ENCODE data around the gene MZF1.

Gene MZF1

DNA sequence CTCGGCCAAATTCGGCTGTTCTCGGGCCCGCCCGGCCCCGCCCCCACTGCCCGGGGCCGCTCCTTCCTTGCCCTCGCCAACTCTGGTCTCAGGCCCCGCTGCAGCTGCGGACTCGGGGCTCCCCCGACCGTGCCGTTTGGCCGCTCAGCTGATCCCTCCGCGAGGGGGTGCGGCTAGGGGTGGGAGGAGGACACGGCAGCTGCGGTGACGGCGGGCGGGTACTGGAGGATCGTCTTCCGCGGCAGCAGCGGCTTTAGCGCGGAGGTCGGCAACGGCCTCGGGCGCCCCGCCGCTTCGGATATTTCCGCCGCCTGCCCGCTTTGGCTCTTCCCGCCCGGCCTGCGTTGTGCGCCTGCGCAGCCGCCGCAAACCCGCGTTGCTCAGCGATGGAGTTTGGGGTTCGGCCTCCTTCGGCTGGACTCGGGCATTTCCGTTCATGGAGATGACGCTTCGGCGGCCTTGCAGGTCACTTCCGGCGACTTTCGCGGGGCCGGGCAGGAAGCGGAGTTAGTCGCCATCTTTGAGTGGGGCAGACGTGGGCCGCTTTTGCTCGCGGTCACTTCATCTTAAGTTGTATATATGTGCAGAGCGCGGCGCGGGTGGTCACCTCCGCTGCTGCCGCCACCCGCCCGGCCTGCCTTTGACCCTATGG lies 14.4 kb downstream of the MZF1 start:
- no peaks in the 10 kb centered on the region for H3K4me1 ChIP-seq (ENCODE audit: insufficient read depth, low read length)
- H3K9ac ChIP-seq (ENCODE audit: low read depth, low read length): peak overlapping the region; percentile 99
- H3K36me3 ChIP-seq (ENCODE audit: insufficient read depth, low read length): peaks cover 11% of the 10 kb centered on the region
- H3K9me3 ChIP-seq (ENCODE audit: insufficient read depth, low read depth, low read length): no peaks in the 10 kb centered on the region
- H3K27me3 ChIP-seq (ENCODE audit: insufficient read depth, low read length): peaks cover 27% of the 10 kb centered on the region
- peak overlapping the region; percentile 66 for H3K4me3 ChIP-seq (ENCODE audit: low read length)
- H3K27ac ChIP-seq (ENCODE audit: low read depth, low read length): peak overlapping the region; percentile 100
- under 1% methylated on average over 76 of the region's 76 CpGs for WGBS

DNA sequence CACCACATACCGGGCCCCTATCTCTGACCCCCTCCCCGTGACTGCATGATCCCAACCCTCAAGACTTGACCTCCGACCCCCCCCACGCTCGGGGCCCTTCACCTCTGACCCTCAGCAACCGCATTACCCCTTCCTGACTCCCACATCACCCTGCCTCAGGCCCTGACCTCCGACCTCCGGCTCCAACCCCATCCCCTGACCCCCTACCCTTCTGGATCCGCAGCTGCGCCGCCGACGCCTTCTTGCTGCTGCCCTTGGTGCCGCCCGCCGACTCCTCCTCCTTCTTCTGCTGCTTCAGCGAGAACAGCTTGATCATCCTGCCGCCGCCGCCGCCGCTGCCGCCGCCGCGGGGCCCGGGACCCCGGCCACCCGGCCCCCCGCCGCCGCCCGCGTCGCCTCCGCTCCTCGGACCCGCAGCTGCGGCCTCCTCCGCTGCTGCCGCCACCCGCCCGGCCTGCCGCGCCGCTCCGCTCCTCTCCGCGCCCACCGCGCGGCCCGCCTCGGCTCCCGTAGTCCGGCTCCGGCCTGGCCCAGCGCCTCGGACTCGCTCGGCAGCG lies 15.0 kb downstream of the MZF1 start, which contains the start of gene UBE2M:
Gene UBE2M, minus strand, starts transcription at position 546 of the 557 bp plus-strand sequence. Its CDS starts 230 bp downstream, at position 316.
- Histone ChIP-seq H3K4me1 (ENCODE audit: insufficient read depth, low read length) (no peaks in the 10 kb centered on the region), H3K27ac (ENCODE audit: low read depth, low read length) (peak within 1 kb of the TSS; percentile 100), H3K9me3 (ENCODE audit: insufficient read depth, low read depth, low read length) (no peaks in the 10 kb centered on the region), H3K9ac (ENCODE audit: low read depth, low read length) (peak within 1 kb of the TSS; percentile 99), H3K4me3 (ENCODE audit: low read length) (peak within 1 kb of the TSS; percentile 66), H3K27me3 (ENCODE audit: insufficient read depth, low read length) (peaks cover 21% of the 10 kb centered on the region), H3K36me3 (ENCODE audit: insufficient read depth, low read length) (peaks cover 11% of the 10 kb centered on the region)
- under 1% methylated on average over 62 of the region's 62 CpGs for WGBS

DNA sequence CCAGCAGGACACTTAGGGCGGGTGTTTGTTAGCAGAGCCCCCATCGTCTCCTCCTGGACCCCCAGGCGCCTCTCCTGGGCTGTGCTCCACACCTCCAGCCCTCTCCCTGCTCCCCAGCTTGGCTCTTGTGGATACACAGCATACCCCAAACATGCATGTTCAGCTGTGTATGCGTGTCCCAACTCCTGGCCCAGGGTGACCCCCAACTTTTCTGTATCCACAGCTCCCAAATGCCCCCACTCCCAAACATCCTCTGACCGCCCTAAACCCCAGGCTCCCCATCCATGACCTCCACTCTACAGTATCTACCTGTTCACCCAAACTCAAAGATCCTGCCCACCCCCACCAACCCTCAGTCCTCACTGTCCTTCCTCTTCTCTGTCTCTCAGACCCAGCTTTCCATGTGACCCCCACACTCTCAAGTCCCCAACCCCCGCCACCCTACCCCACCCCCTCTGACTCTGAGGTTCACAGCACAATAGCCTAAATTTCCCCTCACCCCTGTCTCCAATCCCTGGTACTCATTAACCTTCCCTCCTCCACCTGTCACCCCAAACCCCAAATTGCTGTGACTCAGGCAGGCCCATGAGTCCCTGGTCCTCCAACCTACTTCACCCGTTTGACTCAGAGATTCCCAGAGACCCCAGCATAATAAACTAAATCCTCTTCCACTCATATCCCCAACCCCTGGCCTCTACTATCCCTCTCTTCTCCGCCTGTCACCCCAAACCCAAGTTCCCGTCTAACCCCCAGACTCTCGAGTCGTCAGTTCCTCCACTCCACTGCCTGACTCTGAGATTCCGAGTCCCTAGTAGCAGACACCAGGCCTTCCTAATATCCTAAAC lies 15.7 kb downstream of the MZF1 start:
- Histone ChIP-seq H3K27me3 (ENCODE audit: insufficient read depth, low read length) (peaks cover 14% of the 10 kb centered on the region), H3K4me1 (ENCODE audit: insufficient read depth, low read length) (no peaks in the 10 kb centered on the region), H3K36me3 (ENCODE audit: insufficient read depth, low read length) (peaks cover 14% of the 10 kb centered on the region), H3K4me3 (ENCODE audit: low read length) (peak overlapping the region; percentile 66), H3K9ac (ENCODE audit: low read depth, low read length) (peak overlapping the region; percentile 99), H3K27ac (ENCODE audit: low read depth, low read length) (peak overlapping the region; percentile 32; the same call in 1 of the 2 replicates), H3K9me3 (ENCODE audit: insufficient read depth, low read depth, low read length) (no peaks in the 10 kb centered on the region)
- WGBS: 43% methylated on average over 12 of the region's 12 CpGs

DNA sequence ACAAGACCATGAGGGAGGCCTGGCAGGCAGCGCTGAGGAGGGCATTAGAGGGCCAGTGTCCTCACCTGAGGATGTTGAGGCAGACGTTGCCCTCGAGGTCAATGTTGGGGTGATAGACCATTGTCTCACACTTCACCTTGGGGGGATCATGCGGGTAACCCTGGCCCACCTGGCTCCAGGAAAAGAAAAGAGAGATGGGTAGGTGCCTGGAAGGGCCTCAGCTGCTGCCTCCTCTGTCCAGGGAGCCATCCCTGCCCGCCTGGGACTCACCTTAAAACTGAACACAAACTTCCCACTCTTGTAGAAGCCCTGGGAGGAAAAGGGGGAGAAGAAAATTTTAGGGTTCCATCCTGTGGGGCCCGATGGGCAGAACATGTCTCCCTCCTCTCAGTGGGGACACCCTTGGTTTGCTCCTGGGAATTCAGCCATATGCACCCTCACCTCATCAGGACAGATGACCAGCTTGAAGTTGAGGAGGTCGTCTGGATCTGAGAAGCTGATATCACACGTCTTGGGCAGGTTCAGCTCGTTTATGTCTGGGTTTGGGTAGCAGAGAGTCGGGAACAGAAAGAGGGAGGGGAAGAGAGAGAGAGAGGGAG lies 16.4 kb downstream of the MZF1 start:
- H3K9ac ChIP-seq (ENCODE audit: low read depth, low read length): peak overlapping the region; percentile 99; the same call in 1 of the 2 replicates
- peak overlapping the region; percentile 66 for H3K4me3 ChIP-seq (ENCODE audit: low read length)
- H3K27ac ChIP-seq (ENCODE audit: low read depth, low read length): no peak overlapping the region
- peaks cover 22% of the 10 kb centered on the region for H3K36me3 ChIP-seq (ENCODE audit: insufficient read depth, low read length)
- H3K9me3 ChIP-seq (ENCODE audit: insufficient read depth, low read depth, low read length): no peaks in the 10 kb centered on the region
- H3K4me1 ChIP-seq (ENCODE audit: insufficient read depth, low read length): no peaks in the 10 kb centered on the region
- 90% methylated on average over 10 of the region's 10 CpGs for WGBS
- peaks cover 7% of the 10 kb centered on the region for H3K27me3 ChIP-seq (ENCODE audit: insufficient read depth, low read length)

DNA sequence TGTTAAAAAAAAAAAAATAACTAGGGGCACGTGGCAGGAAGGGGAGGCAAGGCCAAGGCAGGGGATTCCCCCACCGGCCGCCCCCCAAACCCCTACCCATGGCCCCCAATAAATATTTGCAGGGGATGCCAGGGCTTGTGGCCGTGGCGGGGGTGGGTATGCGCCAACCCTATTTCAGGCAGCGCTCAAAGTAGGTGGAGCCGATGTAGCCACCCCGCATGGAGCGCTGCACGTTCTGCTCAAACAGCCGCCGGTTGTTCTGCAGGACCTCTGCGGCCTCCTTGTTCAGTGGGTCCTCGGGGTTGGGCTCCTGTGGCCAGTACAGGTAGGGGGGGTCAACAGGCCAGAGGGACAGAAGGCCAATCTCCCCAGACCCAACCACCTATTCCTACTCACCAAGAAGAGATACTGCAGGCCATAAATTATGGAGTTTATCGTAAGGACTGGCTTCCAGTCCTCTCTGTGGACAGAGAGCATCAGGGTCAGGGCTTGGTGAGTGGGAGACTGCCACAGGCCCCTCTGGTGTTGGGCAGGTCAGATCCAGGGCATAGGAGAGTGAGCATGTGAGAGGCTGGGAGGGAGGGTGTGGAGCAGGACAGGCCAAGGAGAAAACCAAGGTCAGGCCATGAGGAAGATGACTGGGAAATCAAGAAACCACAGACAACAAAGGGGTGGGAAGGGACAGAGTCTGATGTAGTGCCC lies 17.1 kb downstream of the MZF1 start:
- Histone ChIP-seq H3K27me3 (ENCODE audit: insufficient read depth, low read length) (0 out of 2 replicates have a peak, but pooled peaks cover under 1% of the 10 kb centered on the region), H3K4me3 (ENCODE audit: low read length) (no peak overlapping the region), H3K9me3 (ENCODE audit: insufficient read depth, low read depth, low read length) (no peaks in the 10 kb centered on the region), H3K27ac (ENCODE audit: low read depth, low read length) (no peak overlapping the region), H3K9ac (ENCODE audit: low read depth, low read length) (no peak overlapping the region), H3K4me1 (ENCODE audit: insufficient read depth, low read length) (no peaks in the 10 kb centered on the region), H3K36me3 (ENCODE audit: insufficient read depth, low read length) (peaks cover 28% of the 10 kb centered on the region)
- WGBS: 96% methylated on average over 16 of the region's 16 CpGs

DNA sequence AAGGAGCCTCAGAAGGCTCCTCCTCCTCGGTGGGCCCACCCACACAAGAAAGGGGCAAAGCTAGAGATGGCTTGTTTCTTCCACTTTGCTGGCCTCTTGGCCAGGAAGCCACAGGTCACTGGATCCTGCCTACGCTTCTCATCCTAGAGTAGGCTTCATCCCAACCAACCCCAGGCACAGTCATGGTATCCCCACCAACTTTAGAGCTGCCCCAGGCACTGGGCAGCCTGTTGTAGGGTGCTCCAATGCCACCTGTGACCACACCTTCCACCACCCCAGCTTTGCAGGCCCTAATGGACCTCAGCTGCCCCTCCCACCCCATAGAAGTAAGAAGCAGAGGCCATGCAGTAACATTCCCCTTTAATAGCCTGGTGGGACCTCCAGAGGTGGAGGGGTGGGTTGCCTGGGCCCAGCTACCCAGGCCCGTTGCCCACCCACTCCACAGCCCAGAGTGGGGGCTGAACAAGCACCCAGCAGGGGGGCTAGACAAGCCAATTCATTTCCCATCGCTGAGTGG lies 17.7 kb downstream of the MZF1 start:
- Histone ChIP-seq H3K9me3 (ENCODE audit: insufficient read depth, low read depth, low read length) (no peaks in the 10 kb centered on the region), H3K4me3 (ENCODE audit: low read length) (peak overlapping the region; percentile 78), H3K36me3 (ENCODE audit: insufficient read depth, low read length) (peaks cover 35% of the 10 kb centered on the region), H3K27ac (ENCODE audit: low read depth, low read length) (peak overlapping the region; percentile 95), H3K27me3 (ENCODE audit: insufficient read depth, low read length) (no peaks in the 10 kb centered on the region), H3K4me1 (ENCODE audit: insufficient read depth, low read length) (no peaks in the 10 kb centered on the region), H3K9ac (ENCODE audit: low read depth, low read length) (peak overlapping the region; percentile 62)
- WGBS: 75% methylated on average over 4 of the region's 4 CpGs

DNA sequence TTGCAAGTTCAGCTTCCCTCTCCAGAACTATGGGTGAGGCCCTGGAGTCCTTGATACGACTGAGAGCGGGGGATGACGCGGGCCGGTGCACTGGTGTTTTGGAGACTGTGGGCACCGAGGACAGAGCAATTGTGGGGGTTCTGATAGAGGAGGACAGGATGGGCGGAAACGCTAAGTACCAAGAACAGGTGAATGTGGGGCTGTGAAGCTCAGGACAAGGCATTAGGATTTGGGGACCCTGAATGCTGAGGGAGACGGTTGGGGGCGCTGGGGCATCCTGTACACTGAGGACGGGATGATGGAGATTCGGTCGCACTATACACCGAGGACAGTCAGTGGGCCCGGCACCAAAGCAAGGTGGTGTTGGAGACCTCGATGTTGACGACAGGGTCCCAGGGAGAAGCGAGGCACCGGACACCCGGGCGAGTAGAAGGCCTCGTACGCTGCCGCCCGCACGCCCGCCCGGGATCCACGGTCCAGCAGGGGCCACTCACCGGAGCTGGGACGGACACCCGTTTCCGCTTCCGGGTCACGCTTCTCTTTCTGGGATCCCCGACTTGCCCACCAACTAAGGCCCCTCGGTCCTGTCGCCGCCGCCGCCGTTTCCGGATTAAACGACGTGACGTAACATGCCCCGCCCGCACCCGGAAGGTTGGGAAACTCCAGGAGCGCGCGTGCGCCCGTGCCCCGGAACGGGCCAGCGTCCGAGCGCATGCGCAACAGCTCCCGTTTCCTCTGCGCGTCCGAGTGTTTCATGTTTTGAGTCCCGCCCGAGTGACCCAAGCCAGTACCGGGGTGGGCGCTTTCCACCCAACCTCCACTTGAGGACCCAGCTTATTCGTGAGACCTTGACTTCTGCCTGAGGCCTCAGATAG lies 18.4 kb downstream of the MZF1 start, which contains the start of gene CHMP2A:
Gene CHMP2A, minus strand, starts transcription at position 612 of the 875 bp plus-strand sequence. CDS start 893 bp downstream, outside the sequence.
- H3K9ac ChIP-seq (ENCODE audit: low read depth, low read length): peak within 1 kb of the TSS; percentile 84
- no peaks in the 10 kb centered on the region for H3K9me3 ChIP-seq (ENCODE audit: insufficient read depth, low read depth, low read length)
- peak within 1 kb of the TSS; percentile 78 for H3K4me3 ChIP-seq (ENCODE audit: low read length)
- 2% methylated on average over 69 of the region's 69 CpGs for WGBS
- peaks cover 42% of the 10 kb centered on the region for H3K36me3 ChIP-seq (ENCODE audit: insufficient read depth, low read length)
- H3K4me1 ChIP-seq (ENCODE audit: insufficient read depth, low read length): no peaks in the 10 kb centered on the region
- no peaks in the 10 kb centered on the region for H3K27me3 ChIP-seq (ENCODE audit: insufficient read depth, low read length)
- H3K27ac ChIP-seq (ENCODE audit: low read depth, low read length): peak within 1 kb of the TSS; percentile 95

DNA sequence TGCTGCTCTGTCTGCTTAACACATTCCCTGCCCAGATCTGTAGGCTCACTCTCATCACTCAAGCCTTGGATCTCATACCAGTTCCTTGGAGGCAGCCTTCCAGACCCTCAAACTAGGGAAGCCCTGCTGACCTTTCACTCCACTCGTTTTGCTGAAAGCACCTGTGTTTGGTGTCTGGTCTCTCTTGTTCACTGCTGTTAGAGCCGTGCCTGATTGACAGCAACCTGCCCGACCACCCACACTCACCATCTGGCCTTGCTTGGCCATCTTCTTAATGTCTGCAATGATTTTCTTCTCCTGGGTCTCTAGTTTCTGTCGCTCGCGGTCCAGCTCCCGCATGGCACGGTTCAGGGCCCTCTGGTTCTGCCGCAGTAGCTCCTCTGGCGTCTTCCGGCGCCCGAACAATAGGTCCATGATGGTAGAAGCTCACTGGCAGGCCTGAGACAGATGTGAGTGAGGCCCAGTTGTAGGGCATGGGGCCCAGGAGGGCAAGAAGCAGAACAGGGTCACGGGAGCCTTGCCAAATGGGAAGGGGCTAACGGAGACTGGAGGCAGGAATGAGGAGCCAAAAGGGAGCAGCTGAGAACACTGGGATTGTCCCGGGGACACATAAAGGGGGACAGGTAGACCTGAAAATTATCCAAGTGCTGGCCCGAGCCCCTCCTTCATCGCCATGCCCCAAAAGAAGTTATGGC lies 19.2 kb downstream of the MZF1 start:
- WGBS: 73% methylated on average over 18 of the region's 18 CpGs
- Histone ChIP-seq H3K4me3 (ENCODE audit: low read length) (peak overlapping the region; percentile 78), H3K4me1 (ENCODE audit: insufficient read depth, low read length) (no peaks in the 10 kb centered on the region), H3K27ac (ENCODE audit: low read depth, low read length) (peak overlapping the region; percentile 79), H3K36me3 (ENCODE audit: insufficient read depth, low read length) (peaks cover 49% of the 10 kb centered on the region), H3K27me3 (ENCODE audit: insufficient read depth, low read length) (no peaks in the 10 kb centered on the region), H3K9ac (ENCODE audit: low read depth, low read length) (peak overlapping the region; percentile 84), H3K9me3 (ENCODE audit: insufficient read depth, low read depth, low read length) (no peaks in the 10 kb centered on the region)

DNA sequence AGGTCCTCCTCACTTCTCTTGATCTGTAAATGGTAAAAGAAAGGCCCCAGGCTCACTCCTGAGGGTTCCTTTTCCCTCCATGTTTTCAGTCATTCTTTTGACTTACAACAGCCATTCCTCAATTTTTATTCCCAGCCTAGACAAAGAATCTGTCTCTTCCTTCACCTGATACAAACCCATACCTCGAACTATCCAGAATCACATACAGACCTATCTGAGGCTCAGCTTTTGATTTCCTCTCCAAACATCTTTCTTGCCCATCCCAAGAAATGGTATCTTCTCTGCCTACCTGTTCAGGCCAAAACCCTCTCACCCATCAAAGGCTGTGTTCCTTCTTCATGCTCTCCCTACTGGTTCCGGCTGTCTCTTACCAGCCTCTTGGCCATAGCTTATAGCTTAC lies 20.5 kb downstream of the MZF1 start:
- Histone ChIP-seq H3K27ac (ENCODE audit: low read depth, low read length) (no peak overlapping the region), H3K27me3 (ENCODE audit: insufficient read depth, low read length) (no peaks in the 10 kb centered on the region), H3K4me1 (ENCODE audit: insufficient read depth, low read length) (no peaks in the 10 kb centered on the region), H3K9me3 (ENCODE audit: insufficient read depth, low read depth, low read length) (no peaks in the 10 kb centered on the region), H3K36me3 (ENCODE audit: insufficient read depth, low read length) (peaks cover 62% of the 10 kb centered on the region), H3K9ac (ENCODE audit: low read depth, low read length) (no peak overlapping the region), H3K4me3 (ENCODE audit: low read length) (no peak overlapping the region)
- WGBS: 94% methylated on average over 2 of the region's 2 CpGs
